Camera-type eye (tissue), 1 donor: Measurements from ENCODE around the gene PPCDC. TPM values are rescaled to one million over a fixed set of nuclear protein-coding genes. Genes with fewer than 3 reads are reported as not detected.

Experiments used
- total RNA-seq: library from RNA; depleted of rRNA; stranded (reverse); fragments of >200 nt; gene quantifications from one replicate; pipeline ENCODE4 v1.2.3, GENCODE V29; 2014

PPCDC gene, protein sequence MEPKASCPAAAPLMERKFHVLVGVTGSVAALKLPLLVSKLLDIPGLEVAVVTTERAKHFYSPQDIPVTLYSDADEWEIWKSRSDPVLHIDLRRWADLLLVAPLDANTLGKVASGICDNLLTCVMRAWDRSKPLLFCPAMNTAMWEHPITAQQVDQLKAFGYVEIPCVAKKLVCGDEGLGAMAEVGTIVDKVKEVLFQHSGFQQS
- 23.6 TPM for total RNA-seq

DNA sequence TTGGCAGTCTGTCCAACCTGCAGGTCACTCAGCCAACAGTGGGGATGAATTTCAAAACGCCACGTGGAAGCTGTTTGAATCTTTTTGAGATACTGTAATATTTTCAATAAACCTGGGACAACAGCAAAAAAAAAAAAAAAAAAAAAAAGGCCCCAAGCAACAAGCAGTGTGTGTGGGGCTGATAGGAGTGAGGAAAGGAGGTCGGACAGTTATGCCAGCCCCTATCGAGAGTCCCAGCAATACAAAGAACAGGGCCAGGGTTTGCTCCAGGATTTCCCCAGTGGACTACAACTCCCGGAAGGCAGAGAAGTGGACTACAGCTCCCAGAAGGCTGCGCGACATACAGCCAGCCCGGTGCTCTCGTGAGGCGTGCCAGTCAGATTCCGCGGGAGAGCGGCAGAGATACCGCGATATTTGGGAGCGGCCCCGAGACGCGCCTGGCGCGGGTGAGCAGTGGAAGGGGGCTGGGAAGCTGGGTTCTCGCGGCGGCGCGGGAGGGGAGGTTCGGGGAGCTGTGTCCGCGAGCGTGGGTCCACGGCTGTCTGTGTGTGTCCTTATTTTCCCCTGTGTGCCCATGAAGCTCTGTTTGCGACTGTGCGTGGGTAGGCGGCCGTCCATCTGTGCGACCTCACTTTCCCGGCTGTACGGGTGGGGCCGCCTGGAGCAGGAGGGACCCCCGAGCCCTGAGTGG lies at the start of gene PPCDC:
PPCDC (plus strand) TSS at position 410 of the 691 bp plus-strand sequence. CDS start 4,729 bp downstream, outside the sequence.

DNA sequence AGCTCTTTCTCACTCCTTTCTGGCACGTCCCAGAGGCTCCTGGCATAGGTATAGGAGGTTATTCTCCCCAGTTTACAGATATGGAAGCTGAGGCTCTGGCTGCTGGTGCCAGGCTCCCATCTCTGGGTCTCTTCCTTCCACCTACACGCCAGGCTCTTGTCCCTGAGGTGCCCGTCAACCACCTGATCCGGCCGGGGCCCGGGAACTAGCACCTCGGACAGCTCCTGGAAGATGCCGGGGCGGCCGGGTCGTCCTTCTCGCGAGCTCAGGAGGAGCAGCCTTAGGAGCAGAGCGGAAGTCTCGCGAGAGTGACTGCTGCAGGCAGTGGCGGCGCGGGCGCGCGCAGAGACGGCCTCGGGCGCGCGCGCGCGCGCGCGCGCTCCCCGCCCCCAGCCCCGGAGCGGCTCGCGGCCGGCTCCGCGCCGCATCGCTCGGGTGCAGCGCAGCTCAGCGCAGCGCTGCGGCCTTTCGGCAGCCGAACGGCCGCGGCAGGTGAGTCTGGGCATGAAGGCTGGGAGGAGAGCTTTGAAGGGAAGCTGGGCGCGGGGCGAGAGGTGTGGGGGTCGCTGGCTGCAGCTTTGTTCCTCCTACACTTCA lies 28.1 kb upstream of the PPCDC start, which contains the start of gene SCAMP5:
SCAMP5 (plus strand) TSS at position 382 of the 597 bp plus-strand sequence. CDS start 16,277 bp downstream, outside the sequence.

Other genes with a start within 250 kb of the PPCDC start
- 39.9 TPM for gene CSK, start 241.5 kb upstream of the PPCDC start, total RNA-seq
- 3.0 TPM for gene LMAN1L, start 210.8 kb upstream of the PPCDC start, total RNA-seq
- gene CPLX3, start 197.0 kb upstream of the PPCDC start, total RNA-seq: 42.8 TPM
- 72.3 TPM for gene ULK3, start 180.4 kb upstream of the PPCDC start, total RNA-seq
- 30.4 TPM for gene SCAMP2, start 150.2 kb upstream of the PPCDC start, total RNA-seq
- gene MPI, start 133.5 kb upstream of the PPCDC start, total RNA-seq: 106 TPM
- gene FAM219B, start 116.7 kb upstream of the PPCDC start, total RNA-seq: 75.3 TPM
- gene COX5A, start 85.5 kb upstream of the PPCDC start, total RNA-seq: 56.7 TPM
- gene RPP25, start 66.8 kb upstream of the PPCDC start, total RNA-seq: 4.2 TPM
- 34.9 TPM for gene SCAMP5, start 28.0 kb upstream of the PPCDC start, total RNA-seq
- gene C15orf39, start 178.3 kb downstream of the PPCDC start, total RNA-seq: 9.6 TPM
- gene GOLGA6C, start 234.7 kb downstream of the PPCDC start, total RNA-seq: not detected